GM21619 (cell line): ENCODE results near the gene NTN4.
"Not testable (repeated sequence)": the region's sequence is repeated elsewhere in the genome, so short reads cannot be mapped to it uniquely, and the experiment has no call there.

ENCODE experiments used
- ATAC-seq: cut with Tn5 transposase; IDR thresholded peaks from one replicate; pipeline ENCODE4 v1.9.1; 2021; ENCODE audit not compliant: unreplicated experiment

NTN4 gene

GRCh38 chr12:95796982-95797289, 6.4 kb upstream of the NTN4 start:
- no peak for ATAC-seq

- no peak for ATAC-seq
These were observed 5.8 kb upstream of the NTN4 start for GRCh38 chr12:95796225-95796981.

- no peak for ATAC-seq
These were observed 619 bp upstream of the NTN4 start for GRCh38 chr12:95790917-95791849.

GRCh38 chr12:95789126-95790032, 1.2 kb downstream of the NTN4 start:
- no peak for ATAC-seq

- no peak for ATAC-seq
These were observed 1.9 kb downstream of the NTN4 start for GRCh38 chr12:95788637-95789036.

DNA sequence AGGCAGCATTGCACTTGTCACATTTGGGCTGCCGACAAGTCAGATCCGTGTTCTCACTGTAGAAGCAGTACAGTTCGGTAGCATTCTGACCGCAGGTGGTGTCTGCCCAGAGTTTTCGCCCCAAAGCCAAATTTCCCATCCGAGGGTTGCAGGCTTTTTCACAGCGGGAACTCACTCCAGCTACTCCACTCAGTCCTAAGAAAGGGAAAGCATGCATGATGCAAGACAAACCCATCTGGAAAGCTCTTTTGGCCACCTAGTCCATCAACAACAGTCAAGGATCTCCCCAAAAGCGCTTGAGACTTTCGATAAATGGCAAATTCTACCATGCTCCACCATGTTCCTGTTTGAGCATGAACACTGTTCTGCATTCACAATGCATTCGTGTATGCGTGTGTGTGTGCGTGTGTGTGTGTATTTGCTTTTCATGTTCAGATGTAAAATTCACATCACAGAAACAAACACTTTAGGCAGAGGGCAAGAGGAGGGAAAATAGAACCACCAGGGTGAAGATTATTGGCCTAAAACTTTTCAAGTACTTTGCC, 3.2 kb downstream of the NTN4 start:
- no peak for ATAC-seq

GRCh38 chr12:95784915-95785314, 5.6 kb downstream of the NTN4 start:
- ATAC-seq: no peak

- no peak for ATAC-seq
These were observed 6.3 kb downstream of the NTN4 start for GRCh38 chr12:95784286-95784685.

DNA sequence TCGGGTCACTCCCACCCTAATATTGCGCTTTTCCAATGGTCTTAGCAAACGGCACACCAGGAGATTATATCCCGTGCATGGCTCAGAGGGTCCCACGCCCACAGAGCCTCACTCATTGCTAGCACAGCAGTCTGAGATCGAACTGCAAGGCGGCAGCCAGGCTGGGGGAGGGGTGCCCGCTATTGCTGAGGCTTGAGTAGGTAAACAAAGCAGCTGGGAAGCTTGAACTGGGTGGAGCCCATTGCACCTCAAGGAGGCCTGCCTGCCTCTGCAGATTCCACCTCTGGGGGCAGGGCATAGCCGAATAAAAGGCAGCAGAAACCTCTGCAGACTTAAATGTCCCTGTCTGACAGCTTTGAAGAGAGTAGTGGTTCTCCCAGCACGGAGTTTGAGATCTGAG, 15.1 kb downstream of the NTN4 start:
- not testable (repeated sequence) for ATAC-seq

GRCh38 chr12:95774311-95775045, 16.1 kb downstream of the NTN4 start:
- no peak for ATAC-seq

GRCh38 chr12:95773320-95773719, 17.2 kb downstream of the NTN4 start:
- no peak for ATAC-seq

DNA sequence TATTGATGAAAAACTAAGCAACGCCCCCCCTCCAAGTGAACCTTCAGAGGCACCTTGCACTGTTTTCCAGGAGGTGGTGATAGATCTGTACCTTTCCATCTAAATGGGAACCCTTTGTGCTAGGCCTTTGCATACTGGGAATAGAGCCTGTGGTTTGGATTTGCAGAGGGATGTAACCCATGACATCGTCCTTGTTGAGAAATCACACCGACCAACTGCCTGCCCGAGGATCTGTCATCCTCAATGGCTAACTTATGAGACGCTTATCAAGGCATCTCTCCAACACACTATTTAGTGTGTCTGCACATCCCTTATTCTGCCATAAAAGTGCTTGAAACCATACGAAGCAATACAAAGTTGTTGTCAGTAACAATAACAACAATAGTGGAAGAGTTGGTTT, 22.9 kb downstream of the NTN4 start:
- no peak for ATAC-seq

GRCh38 chr12:95766356-95767019, 24.1 kb downstream of the NTN4 start:
- no peak for ATAC-seq

GRCh38 chr12:95764848-95765247, 25.7 kb downstream of the NTN4 start:
- ATAC-seq: no peak

DNA sequence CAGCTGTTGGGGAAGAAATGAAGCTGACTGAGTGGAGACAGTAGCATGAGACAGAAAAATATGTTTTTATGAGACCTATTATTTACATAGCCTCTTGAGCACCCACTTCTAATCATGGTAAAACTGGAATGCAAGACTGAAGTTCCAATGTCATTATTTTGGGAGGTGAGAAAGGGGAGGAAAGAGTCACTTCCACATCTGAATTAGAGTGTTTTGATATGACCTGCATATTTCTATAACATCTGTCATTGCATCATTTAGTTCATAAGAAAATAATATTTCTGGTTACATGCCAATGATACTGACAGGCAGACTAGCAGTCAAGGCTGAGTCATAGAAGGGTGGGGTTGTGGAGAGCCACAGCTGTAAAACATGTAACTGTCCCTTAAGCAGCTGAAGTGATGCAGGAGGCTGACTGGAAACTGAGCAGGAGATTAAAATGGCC, 26.7 kb downstream of the NTN4 start:
- ATAC-seq: no peak

DNA sequence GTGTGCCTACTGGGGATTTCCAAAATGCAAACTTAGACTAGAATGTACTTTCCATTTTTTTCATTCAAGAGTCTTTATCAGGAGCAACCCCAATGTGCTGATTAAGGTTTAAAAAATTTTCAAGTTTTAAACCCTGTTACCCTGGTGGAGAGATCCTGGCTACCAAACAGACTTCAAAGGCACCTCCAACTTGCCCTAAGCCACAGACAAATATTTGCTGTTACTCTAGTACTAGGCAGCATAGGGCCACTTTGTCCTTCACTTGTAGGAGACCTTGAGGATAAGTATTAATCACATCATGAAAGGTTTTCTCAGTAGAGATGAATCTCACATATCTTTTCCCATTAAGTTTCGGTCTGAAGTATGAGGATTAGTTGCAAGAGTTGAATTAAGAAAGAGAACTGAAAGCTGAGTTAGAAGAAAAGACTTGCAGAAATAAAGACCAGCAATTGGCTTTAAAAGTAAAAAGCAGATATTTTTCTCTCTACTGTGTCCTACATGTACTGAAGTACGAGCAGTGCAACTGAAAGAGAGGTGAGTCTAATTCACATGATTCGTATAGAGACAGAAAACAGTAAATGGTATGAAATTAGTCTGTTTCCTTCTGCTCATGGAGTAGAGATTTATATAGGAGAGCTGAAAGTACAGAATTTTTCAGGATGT, 28.3 kb downstream of the NTN4 start:
- ATAC-seq: no peak

DNA sequence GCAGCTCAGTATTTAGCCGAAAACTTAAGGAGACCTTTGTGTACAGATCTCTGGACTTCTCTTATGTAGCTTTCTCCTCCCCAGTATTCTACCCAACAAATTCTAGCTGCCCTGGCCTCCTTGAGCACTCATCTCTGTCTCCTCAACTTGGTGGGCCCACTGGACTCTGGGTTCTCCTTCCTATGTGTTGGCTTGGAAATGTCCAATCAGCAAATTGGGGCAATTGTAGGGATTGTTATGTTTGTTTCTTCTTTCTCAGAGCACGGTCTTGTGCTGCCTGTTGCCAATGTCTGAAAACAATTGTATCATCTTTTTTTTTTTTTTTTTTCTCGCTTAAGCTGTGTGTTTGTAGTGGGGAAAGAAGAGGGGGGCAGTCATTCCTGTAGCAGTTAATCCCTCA, 30.2 kb downstream of the NTN4 start:
- no peak for ATAC-seq

- ATAC-seq: no peak
These were observed 30.8 kb downstream of the NTN4 start for GRCh38 chr12:95759718-95760117.

- ATAC-seq: no peak
These were observed 31.5 kb downstream of the NTN4 start for GRCh38 chr12:95759039-95759438.
